HG03103 (cell line): ENCODE data around the gene PWWP2B.
A peak's percentile ranks its signal among the peaks of the same experiment; 100 is the strongest.
"Not testable (repeated sequence)": the region's sequence is repeated elsewhere in the genome, so short reads cannot be mapped to it uniquely, and the experiment has no call there.

Experiments used
- ATAC-seq: cut with Tn5 transposase; IDR thresholded peaks from one replicate; pipeline ENCODE4 v1.9.1; 2021; ENCODE audit warnings: low read depth; ENCODE audit not compliant: unreplicated experiment

PWWP2B gene

DNA sequence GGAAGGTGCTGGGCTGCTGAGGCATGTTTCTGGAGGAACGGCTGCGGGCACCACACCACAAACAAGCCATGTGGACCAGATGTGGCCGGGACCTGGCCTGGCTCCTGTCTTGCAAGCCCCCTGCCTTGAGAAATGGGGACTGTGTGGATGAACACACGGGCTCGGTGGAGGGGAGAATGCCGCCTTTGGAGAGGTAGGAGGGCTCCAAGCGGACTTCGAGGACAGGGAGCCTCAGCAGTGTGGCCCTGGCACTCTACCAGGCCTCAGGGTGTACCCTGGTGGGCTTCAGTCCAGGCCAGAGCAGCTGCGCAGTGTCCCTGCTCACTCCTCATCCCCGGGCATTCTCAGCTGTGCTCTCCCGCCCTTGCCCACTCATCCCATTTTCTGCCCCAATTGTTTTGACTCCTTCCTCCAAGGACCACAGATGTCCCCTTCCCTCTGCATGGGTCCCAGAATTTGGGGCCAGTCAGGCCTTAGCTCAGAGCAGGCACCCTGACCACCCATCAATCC lies 31.5 kb downstream of the PWWP2B start:
- ATAC-seq = no peak

DNA sequence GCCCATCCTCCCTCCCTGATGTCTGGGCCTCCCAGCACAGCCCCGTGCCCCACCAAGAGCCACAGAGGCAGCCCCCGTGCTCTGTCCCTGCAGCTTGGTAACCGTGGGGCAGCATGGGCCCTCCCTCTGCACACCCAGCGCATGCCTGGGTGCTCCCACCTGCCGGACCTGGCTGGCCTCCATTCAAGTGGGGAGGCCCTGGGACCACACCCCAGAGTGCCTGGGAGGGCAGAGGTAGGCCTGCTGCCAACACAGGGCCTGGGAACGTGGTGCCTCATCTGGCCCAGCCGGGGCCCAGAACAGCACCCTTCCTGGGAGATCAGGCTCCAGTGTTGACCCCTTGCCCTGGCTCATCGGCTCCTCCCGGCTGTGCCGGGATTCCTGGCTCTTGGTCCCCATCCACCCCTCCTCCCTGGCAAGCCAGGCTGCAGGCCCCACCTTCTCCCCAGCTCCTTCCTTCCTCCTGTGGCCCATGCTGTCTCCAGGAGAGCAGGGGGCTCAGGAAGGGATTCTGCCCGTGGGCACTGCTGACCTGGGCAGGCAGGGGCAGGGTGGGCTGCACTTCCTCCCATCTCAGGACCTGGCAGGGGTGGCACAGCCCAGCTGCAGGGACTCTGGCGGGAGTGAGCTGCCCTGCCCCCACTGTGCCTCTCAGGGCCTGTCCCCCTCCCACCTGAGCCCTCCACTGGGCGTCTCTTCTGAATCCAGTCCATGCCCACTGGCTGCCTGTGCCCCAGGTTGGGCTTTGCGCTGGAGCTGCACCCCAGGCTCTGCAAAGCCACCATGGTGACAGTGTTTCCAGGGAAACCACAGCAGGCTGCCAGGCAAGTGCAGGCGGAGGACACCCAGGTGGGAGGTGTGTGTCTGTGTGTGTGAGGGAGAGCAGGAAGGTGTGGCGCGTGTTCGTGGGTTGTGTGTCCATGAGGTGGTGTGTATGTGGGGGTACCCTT lies 32.6 kb downstream of the PWWP2B start:
- no peak for ATAC-seq

GRCh38 chr10:132430231-132430743 lies 33.3 kb downstream of the PWWP2B start:
- ATAC-seq = no peak

DNA sequence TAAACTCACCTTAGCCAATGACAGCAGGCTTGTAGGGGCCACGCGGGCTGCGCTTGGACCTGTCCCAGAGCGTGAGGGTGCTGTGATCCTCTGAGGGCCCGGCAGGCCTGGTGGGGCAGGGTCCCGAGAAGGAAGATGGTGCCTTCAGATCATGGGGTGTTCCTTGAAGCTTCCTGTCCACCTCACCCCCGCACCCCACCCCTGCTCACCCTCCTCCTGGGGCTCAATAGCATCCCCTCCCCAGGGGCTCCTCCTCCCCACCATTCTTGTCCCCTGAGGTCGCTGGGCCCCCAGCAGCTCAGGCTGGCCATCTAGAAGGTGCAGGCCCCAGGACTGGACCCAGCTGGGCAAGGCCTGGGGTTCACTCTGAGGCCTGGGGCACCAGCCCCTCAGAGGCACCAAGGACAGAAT lies 33.9 kb downstream of the PWWP2B start:
- ATAC-seq = no peak

DNA sequence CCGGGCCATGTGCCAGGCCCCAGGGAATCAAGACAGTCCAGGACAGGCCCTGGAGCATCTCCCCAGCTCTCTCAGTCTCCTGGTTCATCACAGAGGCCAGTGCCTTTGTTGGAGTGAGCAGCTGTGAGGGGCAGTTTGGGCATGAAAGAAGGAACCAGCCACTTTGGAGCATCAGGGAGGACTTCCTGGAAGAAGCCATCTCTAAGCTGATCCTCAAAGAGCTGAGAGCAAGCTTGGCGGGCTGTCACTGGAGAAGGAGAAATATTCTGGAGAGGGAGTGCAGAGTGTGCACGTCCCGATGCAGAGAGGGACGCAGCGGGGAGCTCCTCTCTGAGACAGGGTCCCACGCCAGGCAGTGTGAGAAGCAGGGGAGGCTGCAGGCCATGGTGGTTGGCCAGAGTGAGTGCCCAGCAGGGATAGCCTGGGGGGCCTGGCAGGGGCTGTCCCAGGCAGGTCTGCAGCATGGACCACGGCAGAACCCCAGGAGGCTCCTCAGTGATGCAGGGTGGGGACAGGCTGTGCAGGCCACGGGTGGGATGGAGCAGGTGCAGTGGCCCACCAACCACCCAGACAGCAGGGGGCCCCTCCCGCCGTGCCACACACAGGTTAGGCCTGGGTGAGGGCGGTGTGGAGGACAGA lies 34.7 kb downstream of the PWWP2B start:
- ATAC-seq = no peak

GRCh38 chr10:132432176-132432540 lies 35.2 kb downstream of the PWWP2B start:
- no peak for ATAC-seq

DNA sequence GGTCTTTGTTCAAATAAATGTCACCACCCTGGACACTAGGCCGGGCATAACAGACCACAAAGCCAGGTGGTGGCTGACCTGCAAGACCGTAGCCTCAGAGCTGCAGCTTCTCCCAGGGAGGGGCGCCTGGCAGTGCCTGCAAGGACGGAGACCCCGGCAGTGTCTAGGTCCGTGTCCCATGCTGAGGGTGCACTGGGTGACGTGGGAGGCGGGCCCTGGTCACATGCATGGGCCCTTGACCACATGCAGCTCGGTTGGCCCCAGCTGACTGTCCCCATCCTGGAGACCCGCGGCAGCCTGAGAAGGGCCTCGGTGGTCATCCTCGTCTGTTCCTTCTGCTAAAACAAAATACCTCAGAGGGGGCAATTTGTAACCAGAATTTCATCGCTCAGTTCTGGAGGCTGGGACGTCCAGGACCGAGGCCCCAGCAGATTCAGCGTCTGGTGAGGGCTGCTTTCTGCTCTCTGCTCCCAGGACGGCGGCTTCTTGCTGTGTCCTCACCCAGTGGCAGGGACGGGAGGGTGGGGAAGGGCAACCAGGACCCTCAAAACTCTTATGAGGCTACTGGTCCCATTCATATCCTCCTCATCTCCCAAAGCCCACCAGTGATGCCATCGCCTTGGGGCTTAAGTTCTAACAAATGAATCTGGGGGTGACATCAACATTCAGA lies 36.8 kb downstream of the PWWP2B start:
- no peak for ATAC-seq

- peak; percentile 60 for ATAC-seq
These were observed 37.5 kb downstream of the PWWP2B start for GRCh38 chr10:132434405-132435005.

- ATAC-seq = not testable (repeated sequence)
These were observed 38.3 kb downstream of the PWWP2B start for GRCh38 chr10:132435320-132435719.

DNA sequence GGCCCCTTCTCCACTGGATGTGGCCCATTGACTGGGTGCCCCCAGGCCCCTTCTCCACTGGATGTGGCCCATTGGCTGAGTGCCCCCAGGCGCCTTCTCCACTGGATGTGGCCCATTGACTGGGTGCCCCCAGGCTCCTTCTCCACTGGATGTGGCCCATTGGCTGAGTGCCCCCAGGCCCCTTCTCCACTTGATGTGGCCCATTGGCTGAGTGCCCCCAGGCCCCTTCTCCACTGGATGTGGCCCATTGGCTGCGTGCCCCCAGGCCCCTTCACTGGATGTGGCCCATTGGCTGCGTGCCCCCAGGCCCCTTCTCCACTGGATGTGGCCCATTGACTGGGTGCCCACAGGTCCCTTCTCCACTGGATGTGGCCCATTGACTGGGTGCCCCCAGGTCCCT lies 39.1 kb downstream of the PWWP2B start:
- ATAC-seq = not testable (repeated sequence)

GRCh38 chr10:132436861-132437410 lies 39.9 kb downstream of the PWWP2B start:
- ATAC-seq = no peak

DNA sequence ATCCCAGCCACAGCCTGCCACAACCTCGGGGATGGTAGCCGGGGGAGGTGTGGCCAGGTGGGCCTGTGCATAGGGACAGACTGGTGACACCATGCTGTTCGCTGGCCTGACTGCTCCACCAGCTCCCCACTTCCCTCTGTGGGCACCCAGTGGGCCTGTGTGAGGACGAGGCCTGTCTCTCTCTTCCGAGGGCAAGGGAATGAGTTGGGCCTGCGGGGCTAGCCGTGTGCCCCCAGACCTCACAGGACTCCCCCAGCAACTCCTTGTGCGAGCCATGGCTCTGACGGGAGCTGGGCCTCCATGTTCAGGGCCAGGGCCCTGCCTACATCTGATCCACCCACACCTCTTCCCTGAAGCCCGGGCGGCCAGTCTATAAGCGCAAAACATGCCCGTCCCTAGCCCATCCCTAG lies 40.5 kb downstream of the PWWP2B start:
- ATAC-seq = no peak

DNA sequence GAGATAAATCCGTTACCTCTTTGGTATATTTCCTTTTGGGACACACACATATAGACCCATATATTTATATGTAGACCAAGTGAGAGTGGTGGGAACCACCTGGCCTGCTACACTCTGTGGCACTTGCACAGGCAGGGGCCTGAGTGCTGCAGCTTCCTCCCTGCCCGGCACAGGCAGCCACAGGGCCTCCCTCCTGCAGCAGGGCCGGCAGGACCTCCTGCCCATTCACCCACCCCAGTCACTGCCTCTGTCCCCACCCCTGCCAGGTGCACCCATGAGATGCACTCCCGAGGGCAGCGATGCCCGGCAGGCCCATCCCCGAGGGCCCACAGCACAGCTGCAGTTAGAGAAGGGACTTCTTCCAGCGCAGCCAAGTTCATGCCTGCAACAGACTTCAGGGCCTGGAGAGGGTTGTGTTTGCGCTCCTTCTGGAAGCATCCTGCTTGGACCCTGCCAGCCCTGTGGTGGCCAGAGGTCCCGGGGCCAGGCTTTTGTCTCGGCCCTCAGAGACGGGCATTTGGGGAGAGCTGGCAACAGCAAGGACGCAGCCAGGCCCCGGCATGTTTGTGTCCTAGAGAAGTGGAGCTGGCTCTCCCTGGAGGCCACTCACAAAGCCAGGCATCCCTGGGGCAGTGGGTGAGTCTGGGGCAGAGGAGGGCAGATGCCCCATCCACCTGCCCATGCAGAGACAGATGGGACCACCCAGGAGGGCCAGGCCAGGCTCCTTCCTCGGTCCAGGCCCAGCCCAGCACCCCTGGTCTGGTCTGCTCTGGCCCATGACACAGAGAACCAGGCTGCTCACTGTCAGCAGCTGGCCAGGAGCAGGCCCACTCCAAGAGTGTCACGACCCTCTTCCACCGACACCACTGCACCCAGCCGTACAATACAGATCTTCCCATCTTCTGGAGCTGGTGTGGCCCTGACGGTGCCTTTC lies 41.4 kb downstream of the PWWP2B start:
- no peak for ATAC-seq

GRCh38 chr10:132439025-132439388 lies 42.0 kb downstream of the PWWP2B start:
- ATAC-seq = no peak

DNA sequence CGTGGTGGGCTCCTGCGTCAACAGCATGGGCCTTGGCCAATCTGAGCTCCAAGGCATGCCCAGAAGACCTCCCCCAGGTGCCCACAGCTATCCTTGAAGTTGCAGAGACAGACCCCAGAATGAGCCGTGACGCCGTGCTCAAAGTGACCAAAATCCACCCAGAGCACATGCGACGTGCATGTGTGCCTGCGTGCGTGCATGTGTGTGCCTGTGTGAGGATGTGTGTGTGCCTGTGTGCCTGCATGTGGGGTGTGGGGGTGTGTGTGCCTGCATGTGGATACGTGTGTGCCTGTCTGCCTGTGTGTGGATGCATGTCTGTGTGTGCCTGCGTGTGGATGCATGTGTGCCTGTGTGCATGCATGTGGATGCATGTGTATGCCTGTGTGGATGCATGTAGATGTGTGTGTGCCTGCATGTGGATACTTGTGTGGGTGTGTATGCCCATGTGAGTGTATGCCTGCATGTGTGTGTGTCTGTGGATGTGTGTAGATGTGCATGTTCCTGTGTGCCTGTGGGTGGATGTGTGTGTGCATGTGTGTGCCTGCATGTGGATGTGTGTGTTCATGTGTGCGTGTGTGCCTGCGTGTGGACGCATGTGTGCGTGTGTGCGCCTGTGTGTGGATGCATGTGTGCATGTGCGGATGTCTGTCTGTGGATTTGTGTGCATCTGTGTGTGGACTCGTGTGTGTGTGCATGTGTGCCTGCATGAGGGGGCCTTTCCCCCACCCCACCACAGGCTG lies 42.6 kb downstream of the PWWP2B start:
- no peak for ATAC-seq

DNA sequence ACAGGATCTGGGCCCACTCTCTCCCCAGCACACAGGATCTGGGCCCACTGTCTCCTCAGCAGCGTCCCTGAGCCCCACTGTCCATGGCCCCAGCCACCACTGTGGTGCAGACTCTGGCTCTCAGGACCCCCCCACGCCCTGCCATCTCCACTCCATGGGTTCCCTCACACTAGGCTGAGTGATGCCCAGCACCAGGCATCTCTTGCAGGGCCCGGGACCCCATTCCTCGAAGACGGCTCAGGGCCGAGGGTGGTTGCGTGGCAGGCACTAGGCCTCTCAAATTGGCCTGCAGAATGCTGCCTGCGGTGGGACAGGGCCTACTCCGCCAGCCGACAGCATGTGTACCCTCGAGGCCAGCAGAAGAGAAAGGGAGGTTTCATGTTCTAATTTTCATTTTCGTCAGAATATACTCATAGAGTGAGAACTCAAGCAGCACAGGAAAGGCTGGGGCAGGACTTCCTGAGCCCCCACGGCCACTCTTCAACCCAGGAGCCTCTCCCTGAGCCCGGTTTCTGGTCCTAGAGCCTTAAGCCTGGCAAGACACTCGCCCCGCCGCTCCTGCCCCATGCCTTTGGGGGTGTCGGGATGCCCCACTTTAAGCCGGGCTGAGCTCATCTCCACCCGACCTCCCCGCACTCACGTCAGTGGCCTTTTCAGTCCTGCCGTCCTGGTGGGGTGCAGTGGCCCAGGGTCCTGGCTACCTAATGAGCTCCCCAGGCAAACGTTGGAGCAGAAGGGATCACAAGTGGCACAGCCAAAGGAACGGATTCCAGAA lies 44.0 kb downstream of the PWWP2B start:
- no peak for ATAC-seq

DNA sequence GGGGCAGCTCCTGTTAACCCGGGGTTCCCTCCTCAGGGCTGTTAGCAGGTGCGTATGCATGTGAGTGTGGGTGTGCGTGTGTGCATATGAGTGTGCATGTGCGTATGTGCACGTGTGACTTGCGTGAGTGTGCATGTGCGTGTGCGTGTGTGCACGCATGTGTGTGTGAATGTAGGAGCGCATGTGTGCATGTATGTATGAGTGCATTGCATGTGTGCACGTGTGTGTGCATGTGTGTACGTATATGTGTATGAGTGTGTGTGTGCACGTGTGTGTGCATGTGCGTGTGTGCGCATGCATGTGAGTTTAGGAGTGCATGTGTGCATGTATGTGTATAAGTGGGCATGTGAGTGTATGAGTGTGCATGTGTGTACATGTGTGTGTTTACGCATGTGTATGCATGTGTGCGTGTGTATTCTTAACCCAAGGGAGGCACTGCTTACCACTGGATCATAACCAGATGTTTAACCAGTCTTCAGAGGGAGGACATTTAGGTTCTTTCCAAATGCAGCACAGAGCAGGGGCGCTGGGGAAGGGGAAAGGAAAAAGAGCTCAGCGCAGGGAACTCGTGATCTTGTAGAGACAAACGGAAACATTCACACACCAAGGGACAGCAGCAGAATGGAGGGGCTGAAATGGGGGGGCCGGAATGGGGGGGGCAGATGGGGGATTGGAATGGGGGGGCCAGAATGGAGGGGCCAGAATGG lies 45.0 kb downstream of the PWWP2B start:
- ATAC-seq = no peak
